ENCODE data around the gene PRRT4.

The PRRT4 gene

DNA sequence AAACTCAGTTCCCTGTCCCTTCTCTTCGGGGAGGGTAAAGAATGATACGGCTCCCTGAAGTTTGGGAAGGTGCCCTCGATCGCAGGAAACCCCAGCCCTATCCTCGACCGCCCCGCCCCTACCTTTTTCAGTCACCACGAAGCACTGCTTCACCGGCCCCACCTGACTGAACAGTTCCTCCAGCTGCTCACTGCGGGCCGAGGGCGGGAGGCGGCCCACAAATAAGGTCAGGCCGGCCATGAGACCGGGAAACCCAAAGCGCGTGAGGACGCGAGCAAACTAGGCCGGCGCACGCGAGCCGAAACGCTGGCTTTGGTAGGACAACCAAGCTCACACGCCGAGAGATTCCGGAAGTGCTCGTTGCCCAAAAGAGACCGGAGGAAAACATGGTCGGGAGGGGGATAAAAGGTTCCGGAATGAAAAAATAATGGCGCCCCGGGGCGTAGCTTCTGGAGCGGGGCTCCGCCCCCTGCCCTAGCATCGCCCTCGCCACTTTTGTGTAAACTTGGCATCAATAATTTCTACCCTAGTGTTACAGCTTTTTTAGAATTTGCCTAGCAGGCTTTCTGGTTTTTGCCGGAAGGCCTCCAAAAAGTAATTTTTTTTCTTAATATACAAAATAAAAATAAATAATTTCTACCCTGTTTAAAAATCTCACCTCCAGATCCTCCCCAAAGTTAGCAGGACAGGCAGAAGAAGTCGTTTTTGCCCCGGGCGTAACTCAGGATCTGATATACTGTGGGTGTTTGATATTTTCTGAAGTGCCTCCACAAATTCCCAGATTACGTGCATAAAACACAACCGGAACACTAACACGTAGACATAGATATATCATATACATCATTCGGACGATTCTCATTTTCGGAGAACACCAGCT lies 17.7 kb downstream of the PRRT4 start, which contains the start of gene RBM28:
Gene RBM28 (minus strand): TSS at position 355 of the 877 bp plus-strand sequence. CDS start 115 bp downstream, at position 240.
- DNase-seq = peak; percentile 93

DNA sequence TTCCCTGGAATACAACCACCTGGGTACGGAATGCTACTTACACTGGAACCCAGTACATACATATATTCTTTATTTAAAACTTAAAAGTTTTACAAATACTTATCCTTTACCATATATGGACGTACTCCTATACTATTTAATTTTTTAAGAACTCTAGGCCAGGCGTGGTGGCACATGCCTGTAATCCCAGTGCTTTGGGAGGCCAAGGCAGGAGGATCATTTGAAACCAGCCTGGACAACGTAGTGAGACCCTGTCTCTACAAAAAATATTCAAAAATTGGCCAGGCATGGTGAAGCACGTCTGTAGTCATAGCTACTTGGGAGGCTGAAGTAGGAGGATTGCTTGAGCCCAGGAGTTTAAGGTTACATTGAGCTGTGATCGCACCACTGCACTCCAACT lies 19.8 kb downstream of the PRRT4 start:
- no peak for DNase-seq

DNA sequence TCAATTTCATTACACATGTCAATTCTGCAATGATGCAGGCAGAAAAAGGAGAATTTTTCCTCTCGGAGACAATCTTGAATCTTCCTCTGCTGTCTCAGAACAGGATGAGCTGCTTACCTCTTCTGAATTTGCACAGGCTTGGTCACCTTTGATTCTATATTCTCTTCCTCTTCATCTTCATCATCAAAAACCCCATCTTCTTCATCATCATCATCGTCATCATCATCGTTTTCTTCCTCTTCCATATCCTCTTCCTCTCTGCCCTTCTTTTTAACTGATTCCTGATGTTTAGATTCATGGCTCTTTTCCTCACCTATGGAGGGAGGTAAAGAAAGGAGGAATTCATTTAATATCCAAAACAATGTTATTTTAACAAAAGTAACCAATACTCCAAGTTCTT lies 25.8 kb downstream of the PRRT4 start:
- no peak for DNase-seq

GRCh38 chr7:128324368-128324680 lies 37.2 kb downstream of the PRRT4 start:
- no peak for DNase-seq

- DNase-seq = no peak
These were observed 37.8 kb downstream of the PRRT4 start for GRCh38 chr7:128323459-128324367.

- DNase-seq = no peak
These were observed 38.5 kb downstream of the PRRT4 start for GRCh38 chr7:128323040-128323439.

GRCh38 chr7:128322040-128322643 lies 39.3 kb downstream of the PRRT4 start:
- DNase-seq = peak; percentile 30

DNA sequence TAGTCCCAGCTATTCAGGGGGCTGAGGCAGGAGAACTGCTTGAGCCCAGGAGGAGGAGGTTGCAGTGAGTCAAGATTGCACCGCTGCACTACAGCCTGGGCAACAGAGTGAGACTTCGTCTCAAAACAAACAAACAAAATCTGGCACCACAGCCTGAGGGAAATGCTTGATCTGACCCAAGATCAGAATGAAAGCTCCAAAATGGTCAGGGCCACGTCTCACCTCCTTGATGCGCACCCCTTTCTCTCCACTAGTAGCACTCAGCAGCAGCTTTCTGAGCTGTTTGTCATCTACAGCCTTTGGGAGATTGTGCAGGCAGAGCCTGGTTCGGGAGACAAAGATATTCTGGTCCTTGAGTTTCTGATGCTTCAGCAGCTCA lies 40.5 kb downstream of the PRRT4 start:
- DNase-seq = no peak

DNA sequence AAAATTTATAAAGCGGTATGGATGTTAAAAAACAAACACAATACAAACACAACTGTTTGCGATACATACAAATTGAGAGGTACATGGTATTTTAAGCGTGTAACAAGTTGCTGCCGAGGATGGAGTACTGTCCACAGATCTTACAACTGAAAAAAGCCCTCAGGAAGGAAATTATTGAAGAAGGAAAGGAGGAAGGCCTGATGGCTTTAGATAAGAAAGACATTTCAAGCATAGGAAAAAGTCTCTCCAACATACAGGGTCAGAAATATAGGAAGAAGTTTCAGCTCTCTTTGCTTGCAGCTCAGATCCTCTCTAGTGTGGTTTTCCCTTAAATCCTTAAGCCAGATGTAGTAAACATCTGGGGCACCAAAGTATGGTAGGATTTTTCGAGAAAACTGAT lies 42.8 kb downstream of the PRRT4 start:
- DNase-seq = no peak

- DNase-seq = no peak
These were observed 50.5 kb downstream of the PRRT4 start for GRCh38 chr7:128311013-128311412.

DNA sequence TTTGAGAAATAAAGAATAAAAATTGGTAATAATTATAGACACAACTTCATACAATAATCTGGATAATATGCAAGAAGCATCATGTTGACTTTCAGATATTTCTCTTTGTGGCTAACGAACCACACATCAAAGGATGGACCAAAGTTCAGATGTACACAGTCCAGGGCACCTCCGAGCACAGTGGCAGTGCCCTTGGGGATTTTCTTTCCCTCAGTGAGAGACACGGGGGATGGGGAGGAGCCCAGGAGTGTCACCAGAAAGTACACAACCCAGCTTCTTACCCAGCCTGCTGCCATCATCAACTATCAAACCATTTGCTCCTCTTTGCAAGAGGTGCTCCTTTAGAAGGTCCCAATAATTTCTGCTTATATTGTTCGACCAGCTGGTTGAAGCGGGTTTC lies 51.0 kb downstream of the PRRT4 start:
- no peak for DNase-seq

GRCh38 chr7:128309976-128310375 lies 51.5 kb downstream of the PRRT4 start:
- DNase-seq = no peak

- no peak for DNase-seq
These were observed 52.4 kb downstream of the PRRT4 start for GRCh38 chr7:128309124-128309523.

- no peak for DNase-seq
These were observed 54.4 kb downstream of the PRRT4 start for GRCh38 chr7:128307061-128307460.

- peak; percentile 97 for DNase-seq
These were observed 57.3 kb downstream of the PRRT4 start for GRCh38 chr7:128304212-128304611.

GRCh38 chr7:128303643-128304042 lies 57.8 kb downstream of the PRRT4 start:
- no peak for DNase-seq

DNA sequence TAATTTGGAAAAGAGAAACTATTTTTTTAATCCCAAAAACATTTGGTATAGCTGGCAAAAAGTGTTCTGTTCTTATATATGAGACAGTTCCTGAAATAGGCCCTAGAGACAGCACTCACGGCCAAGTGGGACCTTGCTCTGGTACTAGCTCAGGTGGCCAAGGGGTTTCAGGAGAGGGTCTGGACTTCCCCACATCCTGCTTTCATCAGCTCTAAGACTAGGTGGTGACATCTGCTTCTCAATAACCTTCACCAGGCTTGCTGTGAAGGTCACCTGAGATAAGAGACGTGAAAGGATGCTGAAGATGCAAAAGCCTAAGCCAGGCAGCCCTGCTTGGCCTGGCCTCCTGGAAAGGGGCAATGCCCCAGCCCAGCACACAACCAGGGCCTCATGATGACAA lies 58.4 kb downstream of the PRRT4 start:
- no peak for DNase-seq

GRCh38 chr7:128302139-128302538 lies 59.4 kb downstream of the PRRT4 start:
- DNase-seq = peak; percentile 83

All from DMS79 treated with DMSO at 0.1 percent for 48 hours (cell line).